Activated CD4-positive, CD25-positive, alpha-beta regulatory T cell (primary cell): ENCODE results near the gene MAP3K7CL.

ENCODE experiments used
- DNase-seq, 4 experiments: peaks; one replicate each; lab custom pipeline; 2025; lab: John Stamatoyannopoulos, UW

Gene MAP3K7CL

GRCh38 chr21:29130270-29130969, at the start of gene MAP3K7CL:
TSS of gene MAP3K7CL (plus strand) at chr21:29130644. CDS start at chr21:29133345, 2,701 bp downstream.
- no peak for DNase-seq

- no peak for DNase-seq
Observed at GRCh38 chr21:29082046-29082815, 48.2 kb upstream of the MAP3K7CL start.

GRCh38 chr21:29083306-29083705, 47.1 kb upstream of the MAP3K7CL start:
- DNase-seq, result no peak

- no peak for DNase-seq
Observed at GRCh38 chr21:29084372-29084771, 46.1 kb upstream of the MAP3K7CL start.

GRCh38 chr21:29085106-29085752, 45.2 kb upstream of the MAP3K7CL start:
- DNase-seq, result no peak

GRCh38 chr21:29091033-29091432, 39.4 kb upstream of the MAP3K7CL start:
- DNase-seq, result no peak

GRCh38 chr21:29092102-29092959, 38.1 kb upstream of the MAP3K7CL start:
- no peak for DNase-seq

- no peak for DNase-seq
Observed at GRCh38 chr21:29096218-29097015, 34.0 kb upstream of the MAP3K7CL start.

- DNase-seq, result no peak
Observed at GRCh38 chr21:29098156-29098555, 32.3 kb upstream of the MAP3K7CL start.

GRCh38 chr21:29102791-29103257, 27.6 kb upstream of the MAP3K7CL start:
- DNase-seq, result no peak

GRCh38 chr21:29104239-29104708, 26.2 kb upstream of the MAP3K7CL start:
- DNase-seq, result no peak

GRCh38 chr21:29105218-29105617, 25.2 kb upstream of the MAP3K7CL start:
- DNase-seq, result no peak

GRCh38 chr21:29114765-29115500, 15.5 kb upstream of the MAP3K7CL start:
- no peak for DNase-seq

GRCh38 chr21:29115899-29116298, 14.5 kb upstream of the MAP3K7CL start:
- DNase-seq, result no peak

- DNase-seq, result no peak
Observed at GRCh38 chr21:29117372-29117955, 13.0 kb upstream of the MAP3K7CL start.

- no peak for DNase-seq
Observed at GRCh38 chr21:29121759-29122158, 8.7 kb upstream of the MAP3K7CL start.

- no peak for DNase-seq
Observed at GRCh38 chr21:29124645-29125044, 5.8 kb upstream of the MAP3K7CL start.

GRCh38 chr21:29125191-29125590, 5.3 kb upstream of the MAP3K7CL start:
- no peak for DNase-seq

- no peak for DNase-seq
Observed at GRCh38 chr21:29125979-29126378, 4.5 kb upstream of the MAP3K7CL start.

GRCh38 chr21:29133241-29133640, 2.8 kb downstream of the MAP3K7CL start:
- no peak for DNase-seq
